NCI-H345 treated with DMSO at 0.1 percent for 48 hours (cell line): ENCODE measurements around the gene HSPA9.
"Not testable (repeated sequence)": the region's sequence is repeated elsewhere in the genome, so short reads cannot be mapped to it uniquely, and the experiment has no call there.

Source experiments
- DNase-seq: peaks from one replicate; lab custom pipeline; 2025; ENCODE audit not compliant: unreplicated experiment; lab: John Stamatoyannopoulos, UW

The HSPA9 gene

DNA sequence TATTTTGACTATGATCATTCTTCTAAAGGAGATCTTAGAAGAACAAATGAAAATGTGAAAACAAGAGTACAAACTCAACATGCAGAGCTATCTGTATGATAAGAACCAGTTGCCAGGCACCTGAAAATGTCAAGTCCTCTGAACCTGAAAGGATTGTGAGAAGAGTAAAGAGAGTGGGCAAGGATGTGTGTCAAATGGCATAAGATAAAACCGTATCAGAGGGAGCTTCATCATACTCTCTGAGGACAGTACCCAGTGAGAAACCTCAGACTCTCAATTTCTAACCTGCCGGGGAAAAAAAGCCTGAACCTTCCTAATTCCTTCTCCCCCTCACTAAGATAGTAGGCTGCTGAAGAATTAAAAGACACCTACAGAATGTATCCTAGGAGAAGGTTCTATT lies 39.0 kb downstream of the HSPA9 start:
- DNase-seq: no peak

DNA sequence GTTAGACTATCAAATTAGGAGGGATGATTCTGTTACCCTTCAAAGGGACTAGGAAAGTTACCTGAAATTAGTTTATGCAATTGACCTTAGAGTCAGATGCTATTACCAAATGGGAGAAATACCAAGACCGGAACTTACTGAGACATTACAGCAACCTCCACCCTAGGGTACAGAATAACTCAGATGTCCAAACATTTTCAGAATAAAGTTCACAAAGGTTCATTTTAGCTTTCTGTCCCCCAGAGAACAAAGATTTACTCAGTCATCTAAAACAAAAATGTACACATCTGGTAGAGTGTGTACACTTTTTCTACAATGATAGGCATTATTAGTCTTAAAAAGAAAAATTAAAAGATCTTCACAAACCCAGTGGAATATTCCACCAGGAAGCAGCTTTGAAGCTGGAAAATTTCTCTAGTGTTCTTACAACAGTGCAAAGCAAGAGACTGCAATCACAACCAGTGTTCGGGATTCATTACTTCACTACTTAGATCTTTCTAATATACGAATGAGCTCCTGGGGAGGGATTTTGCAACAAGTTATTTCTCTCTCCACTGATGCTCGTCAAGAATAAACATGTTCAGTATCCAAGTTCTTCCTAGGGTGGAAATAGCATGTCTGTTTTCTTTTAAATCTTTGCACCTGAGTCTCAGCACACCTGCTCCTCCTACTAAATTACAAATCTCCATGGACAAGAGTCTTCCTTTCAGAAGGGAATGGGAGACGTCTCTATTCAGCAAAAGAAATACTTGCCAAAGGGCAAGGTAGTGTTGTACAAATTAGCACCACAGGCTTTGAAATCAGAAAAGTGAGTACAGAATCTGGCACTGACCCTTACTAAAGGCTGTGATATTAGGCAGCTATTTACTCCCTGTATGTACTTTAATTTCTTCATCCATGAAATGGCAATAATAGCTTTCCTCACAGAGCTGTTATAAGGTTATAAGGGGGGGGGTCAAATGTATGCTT lies 40.9 kb downstream of the HSPA9 start:
- no peak for DNase-seq

DNA sequence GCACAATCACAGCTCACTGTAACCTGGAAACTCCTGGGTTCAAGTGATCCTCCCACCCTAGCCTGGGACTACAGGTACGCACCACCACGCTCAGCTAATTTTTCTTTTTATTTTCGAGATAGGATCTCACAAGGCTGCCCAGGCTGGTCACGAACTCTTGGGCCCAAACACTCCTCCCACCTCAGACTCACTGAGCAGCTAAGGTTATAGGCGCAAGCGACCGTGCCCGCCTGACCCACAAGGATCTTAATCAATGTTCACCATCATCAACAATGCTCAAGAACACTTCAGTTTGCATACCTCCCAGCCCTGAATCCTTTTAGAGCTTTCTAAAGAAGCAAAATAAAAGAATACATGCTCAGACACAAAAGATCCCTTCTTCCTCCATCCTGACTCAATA lies 45.4 kb downstream of the HSPA9 start:
- DNase-seq: no peak

DNA sequence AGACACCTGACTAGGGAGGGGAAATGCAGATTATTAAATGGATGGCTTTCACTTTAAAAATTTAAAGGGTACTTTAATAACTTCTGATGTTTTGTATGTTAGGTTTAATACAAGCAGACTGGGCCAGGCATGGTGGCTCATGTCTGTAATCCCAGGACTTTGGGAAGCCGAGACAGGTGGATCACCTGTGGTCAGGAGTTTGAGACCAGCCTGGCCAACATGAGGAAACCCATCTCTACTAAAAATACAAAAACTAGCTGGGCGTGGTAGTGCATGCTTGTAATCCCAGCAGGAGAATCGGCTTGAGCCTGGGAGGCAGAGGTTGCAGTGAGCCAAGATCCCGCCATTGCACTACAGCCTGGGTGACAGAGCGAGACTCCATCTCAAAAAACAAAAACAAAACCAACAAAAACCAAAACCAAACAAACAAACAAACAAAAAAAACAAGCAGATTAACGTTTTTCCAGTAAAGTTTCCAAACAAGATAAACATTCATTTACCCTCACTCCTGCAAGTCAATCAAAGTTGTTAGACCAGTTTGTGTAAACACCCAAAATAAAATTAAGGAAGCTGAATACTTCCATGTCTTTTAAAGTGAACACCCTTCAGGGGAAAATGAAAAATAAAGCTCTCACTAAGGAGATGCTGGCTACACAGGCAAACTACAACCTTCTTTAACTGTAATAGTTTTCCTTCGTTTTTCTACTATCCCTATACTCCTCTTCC lies 46.3 kb downstream of the HSPA9 start:
- no peak for DNase-seq

DNA sequence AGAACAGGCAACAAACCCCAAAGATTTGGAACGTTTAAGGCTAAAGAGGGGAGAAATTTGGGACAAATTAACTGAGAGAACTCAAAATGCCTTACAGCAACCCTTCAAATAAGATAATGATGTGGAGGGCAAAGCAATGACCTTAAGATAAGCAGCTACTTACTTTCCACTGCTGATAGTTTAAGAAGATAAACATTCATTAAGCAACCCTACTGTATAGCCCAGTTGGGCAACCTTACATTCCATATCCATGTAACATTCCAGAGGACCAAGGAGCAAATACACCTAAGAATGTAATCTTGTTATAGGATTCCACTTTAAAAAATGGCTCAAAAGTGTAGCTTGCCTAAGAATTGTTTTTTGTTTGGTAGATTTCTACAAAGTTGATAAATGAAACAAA lies 47.0 kb downstream of the HSPA9 start:
- DNase-seq: no peak

DNA sequence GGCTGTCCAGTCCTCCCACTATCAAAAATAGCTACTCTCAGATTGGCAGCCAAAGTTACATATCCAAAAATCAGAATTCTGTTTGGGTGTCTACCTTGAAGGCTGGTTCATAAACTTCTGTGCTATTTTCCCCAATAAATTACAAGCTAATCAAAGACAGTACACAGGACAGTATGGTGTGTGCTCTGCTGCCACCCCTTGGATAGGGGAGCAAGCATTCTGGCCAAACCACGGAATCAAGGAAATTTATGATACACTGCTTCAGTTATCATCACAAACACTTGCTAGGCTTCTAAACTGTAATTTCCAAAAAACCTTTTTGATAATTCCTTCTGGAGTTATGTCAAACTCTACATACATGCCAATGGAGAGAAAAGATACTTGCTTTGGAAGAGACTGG lies 48.0 kb downstream of the HSPA9 start:
- DNase-seq: no peak

DNA sequence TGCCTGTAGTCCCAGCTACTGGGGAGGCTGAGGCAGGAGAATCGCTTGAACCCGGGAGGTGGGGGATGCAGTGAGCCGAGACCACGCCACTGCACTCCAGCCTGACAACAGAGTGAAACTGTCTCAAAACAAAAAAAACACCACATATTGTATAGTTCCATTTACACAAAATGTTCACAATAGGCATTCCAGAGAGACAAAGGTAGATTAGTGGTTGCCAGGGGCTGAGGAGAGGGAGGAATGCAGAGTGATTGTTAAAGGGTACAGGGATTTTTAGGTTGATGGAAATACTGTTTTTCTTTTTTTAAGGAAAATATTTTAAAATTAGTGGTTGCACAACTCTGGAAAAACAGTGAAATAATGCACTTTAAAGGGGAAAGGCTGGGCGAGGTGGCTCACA lies 51.8 kb downstream of the HSPA9 start:
- no peak for DNase-seq

DNA sequence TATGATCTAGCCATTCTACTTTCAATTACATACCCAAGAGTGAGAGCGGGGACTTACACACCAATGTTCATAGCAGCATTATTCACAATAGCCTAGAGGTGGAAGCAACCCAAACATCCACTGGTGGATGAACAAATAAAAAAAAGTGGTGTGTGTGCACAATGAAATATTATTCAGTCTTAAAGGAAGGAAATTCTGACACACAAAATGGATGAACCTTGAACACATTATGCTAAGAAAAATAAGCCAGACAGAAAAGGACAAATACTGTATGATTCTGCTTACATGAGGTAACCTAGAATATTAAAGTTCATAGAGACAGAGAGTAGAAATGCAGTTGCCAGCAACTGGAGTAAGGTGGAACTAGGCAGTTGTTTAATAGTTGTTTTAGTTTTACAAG lies 54.2 kb downstream of the HSPA9 start:
- DNase-seq: no peak

DNA sequence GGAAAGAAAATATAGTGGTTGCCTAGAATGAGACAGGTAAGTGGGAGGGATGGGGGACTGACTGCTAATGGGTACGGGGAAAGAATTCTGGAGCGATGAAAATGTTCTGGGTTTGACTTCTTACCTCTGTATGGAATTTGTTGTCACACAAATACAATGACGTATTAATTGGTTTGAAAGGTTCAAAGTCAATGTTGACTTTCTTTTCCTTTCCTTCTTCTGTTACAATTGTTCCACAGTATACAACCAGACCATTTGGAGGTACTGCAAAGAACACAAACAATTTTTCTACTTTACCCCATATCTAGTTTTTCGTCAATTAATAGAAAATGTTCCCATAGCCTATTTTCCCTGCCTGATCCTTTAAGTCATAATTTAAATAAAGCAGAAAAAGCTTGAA lies 57.8 kb downstream of the HSPA9 start:
- DNase-seq: no peak

DNA sequence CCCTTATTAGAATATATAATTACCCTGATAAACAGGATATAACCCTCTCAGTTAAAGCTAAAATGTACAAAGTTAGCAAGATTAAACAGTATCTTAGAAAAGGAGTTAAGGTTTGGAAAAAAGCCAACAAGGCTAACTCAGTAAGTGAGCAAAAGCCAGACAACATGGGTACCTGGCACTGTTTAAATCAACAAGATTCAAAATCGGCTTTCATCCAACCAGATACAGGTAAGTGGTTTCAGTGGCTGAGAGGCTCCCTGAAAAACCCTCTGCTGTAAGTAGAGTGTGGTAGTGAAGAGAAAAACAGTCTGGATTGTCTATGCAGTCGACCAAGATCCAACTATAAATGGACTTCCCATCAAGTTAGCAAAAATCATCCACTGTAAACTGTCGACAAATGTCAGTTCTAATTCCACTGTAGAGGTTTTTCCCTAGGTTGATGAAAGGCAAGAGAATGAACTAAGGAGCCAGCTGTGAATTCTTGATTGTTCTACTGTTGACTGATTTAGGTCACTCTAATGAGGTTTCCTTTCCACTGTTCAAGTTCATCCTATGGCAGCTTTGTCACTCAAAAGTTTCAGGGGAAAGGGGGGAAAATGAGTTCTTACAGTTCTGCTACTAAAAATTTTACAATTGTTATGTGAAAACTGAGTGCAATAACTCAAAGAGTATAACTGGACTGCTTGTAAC lies 59.5 kb downstream of the HSPA9 start:
- DNase-seq: no peak

DNA sequence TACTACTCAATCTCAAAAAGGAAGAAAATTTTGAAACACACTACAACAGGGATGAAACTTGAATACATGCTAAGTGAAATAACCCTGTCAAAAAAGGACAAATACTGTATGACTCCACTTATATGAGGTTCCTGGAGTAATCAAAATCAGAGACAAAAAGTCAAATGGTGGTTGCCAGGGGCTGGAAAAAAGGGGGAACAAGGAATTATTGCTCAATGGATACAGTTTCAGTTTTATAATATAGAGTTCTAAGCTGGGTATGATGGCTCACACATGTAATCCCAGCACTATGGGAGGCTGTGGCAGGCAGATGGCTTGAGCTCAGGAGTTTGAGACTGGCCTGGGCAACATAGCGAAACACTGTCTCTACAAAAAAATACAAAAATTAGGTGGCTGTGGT lies 61.2 kb downstream of the HSPA9 start:
- no peak for DNase-seq

DNA sequence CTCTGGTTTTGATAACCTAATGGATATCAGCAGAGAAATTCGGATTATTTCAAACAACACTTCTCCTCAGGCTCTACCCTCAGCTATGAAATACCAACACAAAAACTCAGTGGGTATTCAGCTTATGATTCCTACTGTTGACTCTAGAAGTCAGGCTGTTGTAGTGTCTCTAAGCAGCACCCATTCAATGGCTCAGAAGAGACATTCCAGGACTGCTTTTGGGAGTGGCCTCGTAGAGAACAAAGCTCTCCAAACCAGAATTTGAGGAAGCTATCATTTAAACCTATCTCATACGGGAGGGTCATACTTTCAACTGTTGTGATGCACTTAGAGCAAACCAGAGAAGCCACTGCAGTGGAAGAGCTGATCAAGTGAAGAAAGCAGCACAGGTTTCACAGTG lies 66.2 kb downstream of the HSPA9 start:
- no peak for DNase-seq

DNA sequence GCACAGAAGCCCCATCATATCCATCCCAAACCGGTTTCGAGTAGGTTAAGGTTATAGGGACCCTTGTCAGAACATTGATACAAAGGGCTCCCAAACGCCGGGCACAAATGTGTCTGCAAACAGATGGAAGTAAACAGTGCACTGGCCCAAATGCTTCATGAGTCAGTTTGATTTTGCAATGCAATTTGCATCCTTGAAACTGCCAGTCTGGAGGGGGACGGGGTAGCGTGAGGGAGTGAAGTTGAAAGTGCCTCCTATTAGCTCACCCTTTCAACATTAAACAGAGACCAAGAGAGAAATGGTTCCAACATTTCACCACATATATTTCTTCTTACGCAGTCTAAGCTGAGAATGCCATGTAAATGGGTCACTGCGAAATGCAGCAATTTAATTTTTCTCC lies 67.7 kb downstream of the HSPA9 start:
- not testable (repeated sequence) for DNase-seq

DNA sequence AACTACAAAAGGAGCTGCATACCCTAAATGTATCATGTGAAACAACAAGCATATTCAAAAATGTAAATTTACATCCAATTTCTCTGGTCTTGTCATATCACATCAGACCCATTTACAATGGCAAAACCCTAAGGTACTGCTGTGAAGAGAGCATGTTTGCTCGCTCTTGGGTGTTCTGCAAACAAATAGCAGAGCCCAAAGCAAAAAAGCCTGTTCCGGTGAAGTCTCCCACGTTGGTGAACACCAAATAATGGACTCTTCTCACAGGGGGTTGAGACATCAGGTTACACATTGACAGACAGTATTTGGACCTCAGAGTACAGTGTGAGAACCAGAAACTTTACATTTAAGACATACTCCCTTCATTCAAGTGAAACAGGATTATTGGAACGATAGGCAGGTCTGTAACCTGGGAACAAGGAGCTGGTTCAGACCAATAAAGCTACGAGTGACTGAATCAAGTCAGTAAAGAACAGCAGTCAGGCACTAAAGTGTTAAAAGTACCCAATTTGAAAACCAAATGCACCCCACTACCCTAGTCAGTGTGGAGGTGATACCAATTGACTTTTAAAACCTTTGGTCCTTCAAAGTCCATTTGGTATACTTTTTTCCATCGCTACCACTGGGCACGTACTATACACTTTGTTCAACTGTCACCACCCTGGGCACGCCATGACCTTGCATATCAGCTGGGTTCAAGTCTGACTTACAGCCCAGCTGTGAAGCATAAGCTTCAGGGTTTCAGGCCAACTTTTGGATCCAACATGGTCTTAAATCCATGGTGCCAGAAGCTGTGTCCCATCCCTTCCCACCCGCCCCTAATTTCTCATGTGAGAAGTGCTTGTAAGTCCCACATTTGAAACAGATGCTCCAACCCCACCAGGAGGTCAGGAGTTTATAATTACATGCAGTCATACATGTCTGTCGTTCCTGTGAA lies 68.6 kb downstream of the HSPA9 start:
- no peak for DNase-seq

DNA sequence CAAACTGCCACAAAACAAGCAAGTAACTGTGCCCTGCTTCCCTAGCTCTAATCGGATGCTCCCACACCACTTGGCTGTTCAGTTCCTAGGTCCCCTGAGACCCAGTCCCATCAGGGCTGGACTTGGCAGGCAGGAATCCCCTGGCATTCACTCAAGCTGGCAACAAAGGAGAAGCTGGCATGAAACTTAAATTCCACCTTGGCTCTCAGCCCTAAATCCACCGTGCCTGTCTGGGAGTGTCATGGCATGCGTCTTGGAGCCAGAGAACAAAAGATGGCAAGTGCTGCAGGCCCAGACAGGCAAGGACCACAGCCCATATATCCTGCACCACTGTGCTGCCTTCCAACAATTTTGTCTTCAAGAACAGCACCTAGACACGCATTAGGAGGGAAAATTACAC lies 70.4 kb downstream of the HSPA9 start:
- DNase-seq: no peak
